ENCODE measurements around the gene CMPK1. TPM values are rescaled to one million over a fixed set of nuclear protein-coding genes. Genes with fewer than 3 reads are reported as not detected.

CMPK1 gene
- total and polyA plus RNA-seq, 10 of the 15 experiments (the other 5 are each of a cell fraction or from before 2014, with no cell fraction given), result 43.7 to 159 (median 85.6) TPM

- no peak for TF ChIP-seq BCLAF1 (IDR thresholded peaks at IDR 0.05)
- TF ChIP-seq ZNF207 (IDR thresholded peaks at IDR 0.05; ENCODE audit: borderline replicate concordance), result no peak
- no peak for TF ChIP-seq POLR2AphosphoS2 (IDR thresholded peaks at IDR 0.05; ENCODE audit: low read depth, low read length)
- no peak for TF ChIP-seq E2F8 (IDR thresholded peaks at IDR 0.05; ENCODE audit: low read depth, partially characterized antibody)
- TF ChIP-seq FOXM1 (IDR thresholded peaks at IDR 0.05; ENCODE audit: low read depth, low read length), result no peak
- no peak for TF ChIP-seq CBFB (IDR thresholded peaks at IDR 0.05; ENCODE audit: low read depth)
- TF ChIP-seq KAT2A (conservative IDR thresholded peaks at IDR 0.05; ENCODE audit: control insufficient read depth, low read depth, low read length), result no peak
- no peak for TF ChIP-seq MTA3 (IDR thresholded peaks at IDR 0.05; ENCODE audit: borderline replicate concordance, low read length)
- no peak for TF ChIP-seq ZBED1 (IDR thresholded peaks at IDR 0.05; ENCODE audit: borderline replicate concordance)
- TF ChIP-seq FOS (IDR thresholded peaks at IDR 0.05; ENCODE audit: borderline replicate concordance, extremely low read depth, insufficient read length), result no peak
- TF ChIP-seq JUNB (IDR thresholded peaks at IDR 0.05), result peak; percentile 54; the same call in 1 of the 2 replicates
- TF ChIP-seq CEBPZ (IDR thresholded peaks at IDR 0.05; ENCODE audit: low read depth, low read length), result no peak
- TF ChIP-seq CBX5 (IDR thresholded peaks at IDR 0.05; ENCODE audit: low read depth), result no peak
- no peak for TF ChIP-seq USF1 (IDR thresholded peaks at IDR 0.05; ENCODE audit: borderline replicate concordance, extremely low read length, insufficient read depth, low read depth, low read length)
- no peak for TF ChIP-seq RBBP5 (conservative IDR thresholded peaks at IDR 0.05)
- no peak for TF ChIP-seq JUND (IDR thresholded peaks at IDR 0.05; ENCODE audit: low read depth, low read length)
- no peak for TF ChIP-seq ASH2L (IDR thresholded peaks at IDR 0.05; ENCODE audit: borderline replicate concordance, low read depth)
- no peak for TF ChIP-seq NR2F1 (conservative IDR thresholded peaks at IDR 0.05)
- TF ChIP-seq EP300 (IDR thresholded peaks at IDR 0.05; ENCODE audit: borderline replicate concordance in 1 of 2, control insufficient read depth in 1 of 2, low read depth in 2 of 2, low read length in 2 of 2), result no peak
- TF ChIP-seq, protein P1, sequence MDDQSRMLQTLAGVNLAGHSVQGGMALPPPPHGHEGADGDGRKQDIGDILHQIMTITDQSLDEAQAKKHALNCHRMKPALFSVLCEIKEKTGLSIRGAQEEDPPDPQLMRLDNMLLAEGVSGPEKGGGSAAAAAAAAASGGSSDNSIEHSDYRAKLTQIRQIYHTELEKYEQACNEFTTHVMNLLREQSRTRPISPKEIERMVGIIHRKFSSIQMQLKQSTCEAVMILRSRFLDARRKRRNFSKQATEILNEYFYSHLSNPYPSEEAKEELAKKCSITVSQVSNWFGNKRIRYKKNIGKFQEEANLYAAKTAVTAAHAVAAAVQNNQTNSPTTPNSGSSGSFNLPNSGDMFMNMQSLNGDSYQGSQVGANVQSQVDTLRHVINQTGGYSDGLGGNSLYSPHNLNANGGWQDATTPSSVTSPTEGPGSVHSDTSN (IDR thresholded peaks at IDR 0.05; ENCODE audit: insufficient replicate concordance, low read depth, low read length), result peak; percentile 48
Observed at GRCh38 chr1:47351305-47351704, 17.7 kb downstream of the CMPK1 start (continued).
